Measurements from ENCODE around the gene TRABD2B. TPM values are rescaled to one million over a fixed set of nuclear protein-coding genes. Genes with fewer than 3 reads are reported as not detected.

The TRABD2B gene
- total and polyA plus RNA-seq, 2 donors (not counting 3 experiments of a cell fraction or from before 2014, with no cell fraction given): not detected

GRCh38 chr1:47917687-47918086 lies 79.5 kb downstream of the TRABD2B start:
- Histone ChIP-seq H3K4me2 (ENCODE audit: insufficient read depth, low read length) (no peak overlapping the region), H3K27ac (ENCODE audit: insufficient read depth, low read depth, low read length) (no peak overlapping the region), H3K27me3 (ENCODE audit: control insufficient read depth in 2 of 2, insufficient read depth in 2 of 2, low read length in 2 of 2) (no peaks in the 10 kb centered on the region), H3K4me3 (replicated peaks in 1 of 3; ENCODE audit: insufficient read depth in 1 of 3, low read depth in 1 of 3, low read length in 3 of 3) (no peak overlapping the region), H3K9ac (replicated peaks; ENCODE audit: extremely low read depth, insufficient read depth, low read length) (no peak overlapping the region), H3K4me1 (ENCODE audit: control insufficient read depth, extremely low read depth, insufficient read depth, low read length) (peaks cover 11% of the 10 kb centered on the region), H3K79me2 (ENCODE audit: control insufficient read depth, insufficient read depth, low read length) (no peaks in the 10 kb centered on the region), H3K9me1 (replicated peaks; ENCODE audit: control insufficient read depth, extremely low read depth, insufficient read depth, low read length) (no peaks in the 10 kb centered on the region), H3K36me3 (ENCODE audit: control insufficient read depth in 2 of 2, extremely low read depth in 1 of 2, insufficient read depth in 2 of 2, low read length in 2 of 2) (no peaks in the 10 kb centered on the region), H2AFZ (ENCODE audit: low read depth, low read length) (no peak overlapping the region), H3K9me3 (replicated peaks; ENCODE audit: control insufficient read depth, insufficient read depth, low read length) (no peaks in the 10 kb centered on the region), H4K20me1 (replicated peaks; ENCODE audit: control insufficient read depth, extremely low read depth, insufficient read depth, low read length) (no peaks in the 10 kb centered on the region)
- intact Hi-C loops (cut with micrococcal nuclease) (loop anchor here (1.0 kb wide), 1 partner anchor 11 kb away; no protein-coding TSS in a partner anchor), dilution Hi-C loops (cut with MboI; ENCODE audit: extremely low pct_ligation_motif_present, low sequenced_read_pairs) (no loop called here)
- ChIA-PET CTCF (no interaction called here), POLR2A (no interaction called here)
- FAIRE-seq: no peak
- BruUV-seq (replicated peaks): no TSS peak
- TF ChIP-seq GATA2 (IDR thresholded peaks at IDR 0.05; ENCODE audit: insufficient read depth, insufficient read length, low read depth, low read length) (no peak), FOS (IDR thresholded peaks at IDR 0.05; ENCODE audit: borderline replicate concordance, insufficient read depth, low read length) (no peak), CTCF (IDR thresholded peaks at IDR 0.05; ENCODE audit: extremely low read depth in 1 of 2, insufficient read depth in 1 of 2, low read depth in 1 of 2, low read length in 2 of 2) (no peak), MYC (IDR thresholded peaks at IDR 0.05; ENCODE audit: low read depth, low read length) (no peak), POLR2A (IDR thresholded peaks at IDR 0.05; ENCODE audit: low read depth, low read length) (no peak), MAX (IDR thresholded peaks at IDR 0.05; ENCODE audit: insufficient read depth, insufficient read length) (no peak), POLR2AphosphoS5 (IDR thresholded peaks at IDR 0.05; ENCODE audit: insufficient read depth, low read depth, low read length) (no peak), EZH2 (IDR thresholded peaks at IDR 0.05; ENCODE audit: borderline replicate concordance, low read depth, low read length, severe bottlenecking) (no peak), JUN (IDR thresholded peaks at IDR 0.05; ENCODE audit: borderline replicate concordance, insufficient read depth, insufficient read length, low read depth) (no peak)
- no peak for DNase-seq (ENCODE audit: low read depth, low spot score)
